Glutamatergic neuron (in vitro differentiated cells): ENCODE measurements around the gene ZNF451. TPM values are rescaled to one million over a fixed set of nuclear protein-coding genes. Genes with fewer than 3 reads are reported as not detected.

Experiments used
- DNase-seq: peaks from one replicate; pipeline ENCODE4 v3.0.0; 2022
- H3K27ac Mint-ChIP-seq: one replicate; pipeline ENCODE4 v1.8.0; 2020; ENCODE audit warnings: mild to moderate bottlenecking, mixed read lengths, inconsistent platforms; ENCODE audit not compliant: unreplicated experiment
- H3K27me3 Mint-ChIP-seq: one replicate; pipeline ENCODE4 v1.8.0; 2020; ENCODE audit warnings: mild to moderate bottlenecking, moderate library complexity, mixed read lengths, inconsistent platforms; ENCODE audit not compliant: unreplicated experiment
- H3K36me3 Mint-ChIP-seq: one replicate; pipeline ENCODE4 v1.8.0; 2020; ENCODE audit warnings: mild to moderate bottlenecking, mixed read lengths, inconsistent platforms; ENCODE audit not compliant: unreplicated experiment
- H3K4me1 Mint-ChIP-seq: one replicate; pipeline ENCODE4 v1.8.0; 2020; ENCODE audit warnings: mild to moderate bottlenecking, low read depth, mixed read lengths, inconsistent platforms; ENCODE audit not compliant: unreplicated experiment
- H3K4me3 Mint-ChIP-seq: one replicate; pipeline ENCODE4 v1.8.0; 2020; ENCODE audit warnings: mild to moderate bottlenecking, mixed read lengths, inconsistent platforms; ENCODE audit not compliant: unreplicated experiment
- H3K9me3 Mint-ChIP-seq: one replicate; pipeline ENCODE4 v1.8.0; 2020; ENCODE audit warnings: mild to moderate bottlenecking, moderate library complexity, mixed read lengths, inconsistent platforms; ENCODE audit not compliant: unreplicated experiment
- CTCF ChIP-seq: fragments of 200-600 bp; sonication (generic); IDR thresholded peaks from one replicate; pipeline ENCODE4 v1.5.0; 2021; ENCODE audit not compliant: partially characterized antibody, unreplicated experiment
- total RNA-seq: library from RNA; stranded (reverse); fragmentation: NEBNext Ultra II Directional; extraction: Animal tissue kit (Norgen Biotek cat#: 25700); gene quantifications from one replicate; pipeline ENCODE4 v1.2.1, GENCODE V29; 2021; ENCODE audit not compliant: unreplicated experiment

The ZNF451 gene
- total RNA-seq, 1 donor from 2014 or later, result 79.6 TPM

- Mint-ChIP-seq H3K4me3 (no peak overlapping the region), H3K27me3 (no peaks in the 10 kb centered on the region), H3K36me3 (no peaks in the 10 kb centered on the region), H3K4me1 (peaks cover 2% of the 10 kb centered on the region), H3K9me3 (peaks cover 2% of the 10 kb centered on the region), H3K27ac (no peak overlapping the region)
- TF ChIP-seq CTCF, result no peak
- DNase-seq, result no peak
These were observed 47.4 kb downstream of the ZNF451 start for GRCh38 chr6:57137350-57137749.

- no peak for DNase-seq
- no peaks in the 10 kb centered on the region for H3K36me3 Mint-ChIP-seq
- no peak overlapping the region for H3K27ac Mint-ChIP-seq
- H3K4me3 Mint-ChIP-seq, result no peak overlapping the region
- H3K9me3 Mint-ChIP-seq, result peaks cover 2% of the 10 kb centered on the region
- TF ChIP-seq CTCF, result no peak
- H3K27me3 Mint-ChIP-seq, result no peaks in the 10 kb centered on the region
- H3K4me1 Mint-ChIP-seq, result peaks cover 2% of the 10 kb centered on the region
These were observed 48.0 kb downstream of the ZNF451 start for GRCh38 chr6:57138026-57138425.

GRCh38 chr6:57141451-57142177 is 51.6 kb downstream of the ZNF451 start:
- Mint-ChIP-seq H3K9me3 (peaks cover 2% of the 10 kb centered on the region), H3K36me3 (no peaks in the 10 kb centered on the region), H3K4me1 (no peaks in the 10 kb centered on the region), H3K27ac (no peak overlapping the region), H3K4me3 (no peak overlapping the region), H3K27me3 (no peaks in the 10 kb centered on the region)
- no peak for DNase-seq
- TF ChIP-seq CTCF, result no peak

- Mint-ChIP-seq H3K27me3 (no peaks in the 10 kb centered on the region), H3K36me3 (no peaks in the 10 kb centered on the region), H3K4me3 (no peak overlapping the region), H3K9me3 (peaks cover 2% of the 10 kb centered on the region), H3K27ac (no peak overlapping the region), H3K4me1 (no peaks in the 10 kb centered on the region)
- no peak for TF ChIP-seq CTCF
- DNase-seq, result no peak
These were observed 52.2 kb downstream of the ZNF451 start for GRCh38 chr6:57142178-57142525.

GRCh38 chr6:57143690-57144089 is 53.7 kb downstream of the ZNF451 start:
- Mint-ChIP-seq H3K9me3 (peaks cover 2% of the 10 kb centered on the region), H3K27me3 (no peaks in the 10 kb centered on the region), H3K4me1 (no peaks in the 10 kb centered on the region), H3K27ac (no peak overlapping the region), H3K4me3 (no peak overlapping the region), H3K36me3 (no peaks in the 10 kb centered on the region)
- TF ChIP-seq CTCF, result no peak
- DNase-seq, result no peak
